ENCODE data around the gene SH2D4B.
"Not testable (repeated sequence)": the region's sequence is repeated elsewhere in the genome, so short reads cannot be mapped to it uniquely, and the experiment has no call there.

Gene SH2D4B

GRCh38 chr10:80542652-80543318 is 5.1 kb downstream of the SH2D4B start:
- H3K27ac ChIP-seq = no peak overlapping the region
- TF ChIP-seq CTCF (conservative IDR thresholded peaks at IDR 0.05) = no peak

GRCh38 chr10:80543319-80543672 is 5.6 kb downstream of the SH2D4B start:
- not testable (repeated sequence) for H3K27ac ChIP-seq

GRCh38 chr10:80544316-80544953 is 6.7 kb downstream of the SH2D4B start:
- H3K27ac ChIP-seq = no peak overlapping the region
- TF ChIP-seq CTCF (conservative IDR thresholded peaks at IDR 0.05) = no peak

- H3K27ac ChIP-seq = no peak overlapping the region
- no peak for TF ChIP-seq CTCF (conservative IDR thresholded peaks at IDR 0.05)
Measured at GRCh38 chr10:80545258-80545881, 7.7 kb downstream of the SH2D4B start.

GRCh38 chr10:80552151-80552646 is 14.5 kb downstream of the SH2D4B start:
- no peak for TF ChIP-seq CTCF (conservative IDR thresholded peaks at IDR 0.05)
- no peak overlapping the region for H3K27ac ChIP-seq

GRCh38 chr10:80553436-80553835 is 15.7 kb downstream of the SH2D4B start:
- H3K27ac ChIP-seq = no peak overlapping the region
- TF ChIP-seq CTCF (conservative IDR thresholded peaks at IDR 0.05) = no peak

- no peak for TF ChIP-seq CTCF (conservative IDR thresholded peaks at IDR 0.05)
Measured at GRCh38 chr10:80554050-80554449, 16.3 kb downstream of the SH2D4B start.

GRCh38 chr10:80555415-80555814 is 17.7 kb downstream of the SH2D4B start:
- no peak for TF ChIP-seq CTCF (conservative IDR thresholded peaks at IDR 0.05)
- no peak overlapping the region for H3K27ac ChIP-seq

More at GRCh38 chr10:80554050-80554449, 16.3 kb downstream of the SH2D4B start:
- no peak overlapping the region for H3K27ac ChIP-seq

All from VCaP (cell line).